ENCODE results near the gene ZBTB46. TPM values are rescaled to one million over a fixed set of nuclear protein-coding genes. Genes with fewer than 3 reads are reported as not detected.
"Not testable (repeated sequence)": the region's sequence is repeated elsewhere in the genome, so short reads cannot be mapped to it uniquely, and the experiment has no call there.

Gene ZBTB46
- total RNA-seq, 2 experiments from 2014 or later = 4.6 to 5.5 TPM

DNA sequence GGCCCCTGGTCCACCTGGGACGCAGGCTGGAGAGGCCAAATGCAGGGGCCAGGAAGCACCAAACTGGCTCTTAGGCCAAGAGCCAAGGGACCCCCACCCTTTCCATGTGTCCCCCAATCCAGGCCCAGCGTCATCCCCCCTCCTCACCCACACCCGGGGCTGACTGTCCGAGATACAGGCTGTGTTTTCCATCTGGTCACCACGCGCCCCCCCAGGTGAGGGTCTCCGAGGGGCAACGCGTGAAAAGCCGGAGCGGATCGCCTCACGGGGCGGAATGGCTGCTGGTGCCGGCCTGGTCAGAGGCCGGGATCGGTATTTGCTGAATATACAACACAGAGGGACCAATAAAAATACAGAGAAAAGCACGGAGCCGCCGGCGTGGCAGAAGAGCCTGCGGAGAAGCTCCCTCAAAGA, 25.0 kb upstream of the ZBTB46 start:
- Mint-ChIP-seq H3K27ac (no peak overlapping the region), H3K4me3 (no peak overlapping the region), H3K4me1 (ENCODE audit: low read depth) (peaks cover 28% of the 10 kb centered on the region), H3K9me3 (no peaks in the 10 kb centered on the region), H3K27me3 (peaks cover 9% of the 10 kb centered on the region), H3K36me3 (peaks cover 7% of the 10 kb centered on the region)
- POLR2A ChIA-PET = interaction anchor here (1.5 kb wide), 1 partner anchor 9 kb away, joined by 4 read pairs; the partner anchor contains the start of gene TPD52L2
- no peak for DNase-seq
- CTCF ChIA-PET = no interaction called here
- intact Hi-C loops (cut with micrococcal nuclease) = no loop called here

- Mint-ChIP-seq H3K27ac (no peak overlapping the region), H3K27me3 (peaks cover 15% of the 10 kb centered on the region), H3K4me1 (ENCODE audit: low read depth) (peaks cover 34% of the 10 kb centered on the region), H3K4me3 (no peak overlapping the region), H3K9me3 (no peaks in the 10 kb centered on the region), H3K36me3 (peaks cover 2% of the 10 kb centered on the region)
- CTCF ChIA-PET = interaction anchor here (0.8 kb wide), 1 partner anchor 69 kb away, joined by 3 read pairs; no protein-coding TSS in a partner anchor
- DNase-seq = no peak
- POLR2A ChIA-PET = interaction anchor here (1.1 to 1.5 kb wide), 2 partner anchors 9 to 16 kb away, joined by 4 read pairs; partner anchors contain the start of gene TPD52L2
- intact Hi-C loops (cut with micrococcal nuclease) = no loop called here
These were observed 24.5 kb upstream of the ZBTB46 start for GRCh38 chr20:63855363-63856097.

DNA sequence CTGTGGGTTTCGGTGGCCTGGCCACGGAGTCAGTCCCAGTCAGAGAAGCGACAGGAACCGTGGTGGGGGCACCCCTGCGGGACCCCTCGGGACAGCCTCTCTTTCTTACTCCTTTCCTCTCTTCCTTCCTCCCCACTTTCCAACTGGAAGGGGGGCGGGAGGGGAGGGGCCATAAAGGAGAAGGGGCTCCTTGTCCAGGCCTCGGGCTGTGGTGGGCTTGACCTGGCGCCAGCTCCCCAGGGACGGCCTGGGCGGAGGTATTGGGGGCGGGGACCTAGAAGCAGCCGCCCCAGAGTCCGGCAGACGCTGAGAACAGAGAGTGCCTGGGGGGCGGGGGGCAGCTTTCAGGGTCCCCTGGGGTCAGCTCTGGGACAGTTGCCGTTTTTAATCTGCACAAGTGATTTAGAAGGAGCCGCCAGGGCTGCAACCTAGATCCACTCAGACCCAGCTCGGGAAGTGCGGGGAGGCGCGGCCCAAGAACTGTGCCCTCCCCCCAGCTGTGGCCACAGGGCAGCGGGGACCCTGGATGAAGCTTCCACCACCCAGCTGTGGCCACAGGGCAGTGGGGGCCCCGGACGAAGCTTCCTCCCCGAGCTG, 23.8 kb upstream of the ZBTB46 start:
- POLR2A ChIA-PET = interaction anchor here (1.1 to 1.5 kb wide), 2 partner anchors 10 to 16 kb away, joined by 4 read pairs; partner anchors contain the start of gene TPD52L2
- Mint-ChIP-seq H3K4me3 (no peak overlapping the region), H3K27me3 (peaks cover 19% of the 10 kb centered on the region), H3K4me1 (ENCODE audit: low read depth) (peaks cover 35% of the 10 kb centered on the region), H3K36me3 (no peaks in the 10 kb centered on the region), H3K27ac (no peak overlapping the region), H3K9me3 (no peaks in the 10 kb centered on the region)
- DNase-seq = no peak
- intact Hi-C loops (cut with micrococcal nuclease) = no loop called here
- CTCF ChIA-PET = interaction anchor here (0.8 to 1.4 kb wide), 2 partner anchors 10 to 68 kb away, joined by 3 read pairs; partner anchors contain the start of gene TPD52L2

DNA sequence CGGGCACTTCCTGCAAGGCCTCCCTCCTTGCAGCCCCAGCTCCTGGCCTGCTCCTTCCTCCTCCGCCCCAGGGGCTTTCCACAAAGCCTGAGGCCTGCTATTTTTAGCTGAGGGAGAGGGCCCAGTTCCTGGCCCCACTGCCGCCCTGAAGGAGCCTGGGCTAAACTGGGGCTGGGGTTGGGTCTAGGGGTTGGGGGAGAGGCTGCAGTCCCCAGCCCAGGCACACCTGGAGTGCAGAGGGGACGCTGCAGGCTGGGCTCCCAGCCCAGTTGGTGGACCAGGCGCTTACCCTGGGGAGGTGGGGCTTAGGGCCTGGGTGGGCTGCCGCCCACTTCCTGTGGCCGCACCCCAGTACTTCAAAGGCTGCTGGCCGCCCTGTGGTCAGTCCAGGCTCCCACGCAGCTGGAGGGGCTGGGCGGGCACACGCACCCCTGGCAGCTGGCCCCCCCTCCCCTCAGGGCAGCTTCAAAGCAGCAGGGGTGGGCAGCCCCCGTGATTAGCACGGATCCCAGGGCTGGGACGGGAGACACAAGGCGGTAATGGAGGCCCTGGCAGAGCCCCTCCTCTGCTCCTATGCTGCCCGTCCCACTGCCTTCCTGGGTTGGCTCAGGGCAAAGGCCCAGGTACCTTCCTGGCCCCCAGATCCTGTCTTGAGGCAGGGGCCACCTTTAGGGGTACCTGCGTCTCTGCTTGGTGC, 23.2 kb upstream of the ZBTB46 start:
- Mint-ChIP-seq H3K9me3 (no peaks in the 10 kb centered on the region), H3K36me3 (no peaks in the 10 kb centered on the region), H3K4me3 (no peak overlapping the region), H3K27ac (no peak overlapping the region), H3K27me3 (peaks cover 21% of the 10 kb centered on the region), H3K4me1 (ENCODE audit: low read depth) (peaks cover 35% of the 10 kb centered on the region)
- DNase-seq = no peak
- intact Hi-C loops (cut with micrococcal nuclease) = no loop called here
- CTCF ChIA-PET = interaction anchor here (1.4 kb wide), 1 partner anchor 11 kb away, joined by 3 read pairs; the partner anchor contains the start of gene TPD52L2
- POLR2A ChIA-PET = interaction anchor here (1.1 to 1.5 kb wide), 2 partner anchors 11 to 17 kb away, joined by 4 read pairs; partner anchors contain the start of gene TPD52L2

DNA sequence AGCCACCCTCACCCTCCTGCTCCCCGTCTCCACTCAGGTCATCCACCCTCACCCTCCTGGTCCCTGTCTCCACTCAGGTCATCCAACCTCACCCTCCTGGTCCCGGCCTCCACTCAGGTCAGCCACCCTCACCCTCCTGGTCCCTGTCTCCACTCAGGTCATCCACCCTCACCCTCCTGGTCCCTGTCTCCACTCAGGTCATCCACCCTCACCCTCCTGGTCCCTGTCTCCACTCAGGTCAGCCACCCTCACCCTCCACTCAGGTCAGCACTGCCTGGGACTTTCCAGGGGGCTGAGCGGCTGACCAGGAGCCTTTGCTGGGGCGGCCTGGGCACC, 22.6 kb upstream of the ZBTB46 start:
- H3K36me3 Mint-ChIP-seq; H3K4me3 Mint-ChIP-seq; H3K27ac Mint-ChIP-seq; intact Hi-C loops (cut with micrococcal nuclease); POLR2A ChIA-PET; DNase-seq; H3K9me3 Mint-ChIP-seq: not testable (repeated sequence)
- CTCF ChIA-PET = interaction anchor here (1.4 kb wide), 1 partner anchor 12 kb away, joined by 3 read pairs; the partner anchor contains the start of gene TPD52L2
- peaks cover 23% of the 10 kb centered on the region for H3K27me3 Mint-ChIP-seq
- peaks cover 30% of the 10 kb centered on the region for H3K4me1 Mint-ChIP-seq (ENCODE audit: low read depth)

- H3K4me1 Mint-ChIP-seq (ENCODE audit: low read depth) = peaks cover 14% of the 10 kb centered on the region
- H3K27me3 Mint-ChIP-seq = peaks cover 26% of the 10 kb centered on the region
- not testable (repeated sequence) for H3K36me3 Mint-ChIP-seq, H3K9me3 Mint-ChIP-seq, H3K27ac Mint-ChIP-seq, H3K4me3 Mint-ChIP-seq, DNase-seq
- intact Hi-C loops (cut with micrococcal nuclease) = loop anchor here (2.0 kb wide), 1 partner anchor 13 kb away; the partner anchor contains the start of gene TPD52L2
- CTCF ChIA-PET = interaction anchor here (1.0 to 2.0 kb wide), 2 partner anchors 13 to 65 kb away, joined by 3 to 6 read pairs; partner anchors contain the start of gene TPD52L2
- POLR2A ChIA-PET = interaction anchor here (0.7 kb wide), 1 partner anchor 14 kb away, joined by 3 read pairs; the partner anchor contains the start of gene TPD52L2
These were observed 20.5 kb upstream of the ZBTB46 start for GRCh38 chr20:63851548-63851943.

DNA sequence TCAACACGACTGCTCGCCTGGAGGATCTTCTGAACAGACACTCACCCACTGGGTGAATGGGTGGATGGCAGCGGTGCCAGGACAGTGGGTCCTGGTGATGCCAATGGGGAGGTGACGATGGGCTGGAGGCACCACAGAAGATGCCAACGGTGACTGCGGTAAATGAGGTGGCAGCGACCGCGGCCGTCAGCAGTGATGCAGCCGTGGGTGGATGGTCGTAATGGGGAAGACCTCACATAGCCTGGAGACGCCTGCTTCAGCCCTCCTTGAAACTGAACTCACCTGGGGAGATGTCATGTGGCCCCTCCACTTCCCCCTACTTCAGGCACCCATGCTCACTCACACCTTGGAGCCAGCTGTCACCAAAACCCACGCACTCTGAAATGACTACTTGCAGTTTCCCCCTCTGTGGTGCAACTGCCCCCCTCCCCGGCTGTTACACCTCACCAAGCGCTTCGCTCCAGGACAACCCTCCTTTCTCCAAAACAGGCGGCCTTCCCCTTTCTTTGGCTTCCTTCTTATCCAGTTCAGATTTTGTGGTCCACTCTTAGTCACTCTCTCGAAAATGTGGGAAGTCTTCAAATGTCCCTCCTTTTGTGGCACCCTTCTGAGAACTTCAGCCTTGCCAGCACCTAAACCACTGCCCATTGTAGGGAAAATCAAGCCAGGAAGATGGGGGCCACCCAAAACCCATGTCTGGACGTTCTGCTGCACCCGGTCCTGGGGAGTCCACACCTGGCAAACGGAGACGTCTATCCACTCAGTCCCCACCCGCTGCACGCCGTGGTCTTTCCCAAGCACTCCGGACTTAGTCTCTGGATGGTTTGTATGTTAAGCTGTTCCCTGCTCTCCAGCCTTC, 19.9 kb upstream of the ZBTB46 start:
- Mint-ChIP-seq H3K27ac (no peak overlapping the region), H3K4me1 (ENCODE audit: low read depth) (peaks cover 16% of the 10 kb centered on the region), H3K36me3 (no peaks in the 10 kb centered on the region), H3K27me3 (peaks cover 28% of the 10 kb centered on the region), H3K9me3 (no peaks in the 10 kb centered on the region), H3K4me3 (no peak overlapping the region)
- ChIA-PET CTCF (interaction anchor here (0.6 to 2.0 kb wide), 3 partner anchors 14 to 65 kb away, joined by 3 to 6 read pairs (median 5); partner anchors contain the start of gene TPD52L2), POLR2A (interaction anchor here (0.7 kb wide), 1 partner anchor 14 kb away, joined by 3 read pairs; the partner anchor contains the start of gene TPD52L2)
- intact Hi-C loops (cut with micrococcal nuclease) = loop anchor here (2.0 kb wide), 1 partner anchor 14 kb away; the partner anchor contains the start of gene TPD52L2
- DNase-seq = peak; percentile 86

- CTCF ChIA-PET = interaction anchor here (0.9 kb wide), 1 partner anchor 63 kb away, joined by 3 read pairs; no protein-coding TSS in a partner anchor
- H3K4me3 Mint-ChIP-seq = no peak overlapping the region
These were observed 17.2 kb upstream of the ZBTB46 start for GRCh38 chr20:63848003-63848911.

GRCh38 chr20:63847237-63848002, 16.4 kb upstream of the ZBTB46 start:
- Mint-ChIP-seq H3K27ac (no peak overlapping the region), H3K4me3 (no peak overlapping the region), H3K4me1 (ENCODE audit: low read depth) (peaks cover 20% of the 10 kb centered on the region), H3K27me3 (peaks cover 47% of the 10 kb centered on the region), H3K9me3 (no peaks in the 10 kb centered on the region), H3K36me3 (no peaks in the 10 kb centered on the region)
- intact Hi-C loops (cut with micrococcal nuclease) = no loop called here
- ChIA-PET POLR2A (no interaction called here), CTCF (interaction anchor here (0.9 kb wide), 1 partner anchor 62 kb away, joined by 3 read pairs; no protein-coding TSS in a partner anchor)
- DNase-seq = no peak

More at GRCh38 chr20:63848003-63848911, 17.2 kb upstream of the ZBTB46 start:
- H3K9me3 Mint-ChIP-seq = no peaks in the 10 kb centered on the region
- H3K27me3 Mint-ChIP-seq = peaks cover 44% of the 10 kb centered on the region
- DNase-seq = no peak
- H3K27ac Mint-ChIP-seq = no peak overlapping the region
- intact Hi-C loops (cut with micrococcal nuclease) = no loop called here
- peaks cover 20% of the 10 kb centered on the region for H3K4me1 Mint-ChIP-seq (ENCODE audit: low read depth)
- H3K36me3 Mint-ChIP-seq = no peaks in the 10 kb centered on the region
- POLR2A ChIA-PET = no interaction called here

DNA sequence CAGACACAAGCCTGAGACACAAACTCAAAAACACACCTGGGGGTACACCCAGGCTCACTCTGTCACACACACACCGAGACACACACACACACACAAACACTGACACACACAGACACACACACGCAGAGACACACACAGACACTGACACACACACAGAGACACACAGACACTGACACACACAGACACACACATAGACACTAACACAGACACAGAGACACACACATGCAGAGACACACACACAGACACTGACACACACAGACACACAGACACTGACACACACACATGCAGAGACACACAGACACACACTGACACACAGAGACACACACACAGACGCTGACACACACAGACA, 15.8 kb upstream of the ZBTB46 start:
- CTCF ChIA-PET = no interaction called here

More for the DNA sequence above, 15.8 kb upstream of the ZBTB46 start:
- POLR2A ChIA-PET = interaction anchor here (0.5 kb wide), 1 partner anchor 16 kb away, joined by 3 read pairs; no protein-coding TSS in a partner anchor
- DNase-seq = no peak
- Mint-ChIP-seq H3K27me3 (peaks cover 48% of the 10 kb centered on the region), H3K4me1 (ENCODE audit: low read depth) (peaks cover 18% of the 10 kb centered on the region), H3K27ac (no peak overlapping the region), H3K4me3 (no peak overlapping the region), H3K36me3 (no peaks in the 10 kb centered on the region), H3K9me3 (no peaks in the 10 kb centered on the region)
- intact Hi-C loops (cut with micrococcal nuclease) = no loop called here
